Naive thymus-derived CD4-positive, alpha-beta T cell (primary cell): Measurements from ENCODE around the gene PPFIA1. TPM values are rescaled to one million over a fixed set of nuclear protein-coding genes. Genes with fewer than 3 reads are reported as not detected.

Experiments used
- ATAC-seq: fragments of 150-1000 bp; cut with Tn5 transposase; 2 replicates; pipeline ENCODE4 v1.10.0; 2021; ENCODE audit warnings: mild to moderate bottlenecking, moderate library complexity
- CTCF ChIA-PET: fragments of 350-600 bp; sonication (Branson Sonifier 250); formaldehyde crosslinking; loops from one replicate; lab custom pipeline; 2021; ENCODE audit warnings: antibody characterized with exemption; lab: Charles Lee
- POLR2A ChIA-PET: fragments of 350-600 bp; sonication (Branson Sonifier 250); formaldehyde crosslinking; loops from one replicate; lab custom pipeline; 2021; ENCODE audit warnings: antibody characterized with exemption, inconsistent platforms; lab: Charles Lee
- DNase-seq, 9 donors: peaks; one replicate each; pipeline versions ENCODE4 v3.0.0 to v3.0.0-alpha.2; 2020 to 2022; ENCODE audit warnings: mixed read lengths in 1 of 9
- H3K27ac ChIP-seq: one replicate; pipeline ENCODE4 v1.7.0; 2013; ENCODE audit warnings: mild to moderate bottlenecking, low read depth, low read length, moderate library complexity
- H3K27me3 ChIP-seq, 2 donors: one replicate each; pipeline ENCODE4 v1.7.0; 2013; ENCODE audit warnings: low read length in 2 of 2, mild to moderate bottlenecking in 2 of 2, moderate library complexity in 2 of 2; ENCODE audit not compliant: control insufficient read depth in 2 of 2, insufficient read depth in 2 of 2
- H3K36me3 ChIP-seq, 3 experiments: 1 replicate in 2 of 3; 2 replicates in 1 of 3; pipeline ENCODE4 v1.7.0; 2013; ENCODE audit warnings: low read length in 3 of 3, mild to moderate bottlenecking in 3 of 3, moderate library complexity in 1 of 3; ENCODE audit not compliant: insufficient read depth in 3 of 3, control insufficient read depth in 2 of 3
- H3K4me1 ChIP-seq, 2 donors: one replicate each; pipeline ENCODE4 v1.7.0; 2013; ENCODE audit warnings: low read length in 2 of 2, mild to moderate bottlenecking in 2 of 2, moderate library complexity in 1 of 2; ENCODE audit not compliant: control insufficient read depth in 2 of 2, insufficient read depth in 2 of 2
- H3K4me3 ChIP-seq: 2 replicates; pipeline ENCODE4 v1.7.0; 2013; ENCODE audit warnings: mild to moderate bottlenecking, low read length
- H3K9me3 ChIP-seq, 3 experiments: 1 replicate in 2 of 3; 2 replicates in 1 of 3; pipeline ENCODE4 v1.7.0; 2013; ENCODE audit warnings: low read length in 3 of 3; ENCODE audit not compliant: control insufficient read depth in 2 of 3
- H3K27ac Mint-ChIP-seq, 9 donors: one replicate each; pipeline ENCODE4 v1.8.0; 2020 to 2022; ENCODE audit warnings: mixed read lengths in 9 of 9, mild to moderate bottlenecking in 8 of 9, moderate library complexity in 5 of 9, inconsistent platforms in 2 of 9
- H3K27me3 Mint-ChIP-seq, 5 donors: one replicate each; pipeline ENCODE4 v1.8.0; 2021 to 2022; ENCODE audit warnings: mixed read lengths in 5 of 5, mild to moderate bottlenecking in 1 of 5
- H3K36me3 Mint-ChIP-seq, 5 donors: one replicate each; pipeline ENCODE4 v1.8.0; 2020 to 2022; ENCODE audit warnings: mixed read lengths in 5 of 5, mild to moderate bottlenecking in 3 of 5, inconsistent platforms in 1 of 5
- H3K4me1 Mint-ChIP-seq, 7 donors: one replicate each; pipeline ENCODE4 v1.8.0; 2020 to 2022; ENCODE audit warnings: mixed read lengths in 7 of 7, mild to moderate bottlenecking in 3 of 7, inconsistent platforms in 1 of 7
- H3K4me3 Mint-ChIP-seq, 10 donors: one replicate each; pipeline ENCODE4 v1.8.0; 2020 to 2022; ENCODE audit warnings: mild to moderate bottlenecking in 10 of 10, mixed read lengths in 10 of 10, moderate library complexity in 6 of 10, inconsistent platforms in 2 of 10
- H3K9me3 Mint-ChIP-seq, 11 donors: one replicate each; pipeline ENCODE4 v1.8.0; 2020 to 2022; ENCODE audit warnings: mixed read lengths in 11 of 11, mild to moderate bottlenecking in 4 of 11, inconsistent platforms in 1 of 11, moderate library complexity in 1 of 11
- intact Hi-C, 2 donors: fragments of 100-400 bp; cut with micrococcal nuclease; formaldehyde crosslinking; loops; one replicate each; pipeline ENCODE4 v1.15.1; 2023
- polyA plus RNA-seq, 2 donors: library from polyadenylated mRNA; unstranded; fragments of 300-500 nt; fragmentation: Illumina TruSeq; gene quantifications; one replicate each; pipeline ENCODE4 v1.2.3, GENCODE V29; 2021
- total RNA-seq, 6 experiments: library from RNA in 5 of 6; stranded (reverse) in 5 of 6; gene quantifications; 1 replicate in 5 of 6; 2 replicates in 1 of 6; pipeline ENCODE4 v1.2.3 and lab custom pipeline; 2021 to 2026

Gene PPFIA1
- total and polyA plus RNA-seq, 7 experiments from 2014 or later, result 14.3 to 71.0 (median 46.0) TPM

DNA sequence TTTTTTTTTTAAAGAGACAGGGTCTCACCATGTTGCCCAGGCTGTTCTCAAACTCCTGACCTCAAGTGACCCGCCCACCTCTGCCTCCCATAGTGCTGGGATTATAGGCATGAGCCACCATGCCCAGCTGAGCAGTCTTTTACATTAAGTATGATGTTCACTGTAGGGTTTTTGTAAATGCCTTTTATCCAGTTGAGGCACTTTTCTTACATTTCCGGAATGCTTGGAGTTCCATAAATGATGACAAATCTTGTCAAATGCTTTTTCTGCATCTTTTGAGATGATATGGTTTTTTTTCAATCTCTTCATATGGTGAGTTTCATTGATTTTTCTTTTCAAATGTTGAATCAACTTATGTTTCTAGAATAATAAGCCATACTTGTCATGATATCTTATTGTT lies 98.5 kb downstream of the PPFIA1 start:
- ATAC-seq, result no peak
- Histone ChIP-seq H3K27ac (no peak overlapping the region), H3K9me3 (no peaks in the 10 kb centered on the region), H3K4me3 (no peak overlapping the region), H3K27me3 (no peaks in the 10 kb centered on the region), H3K36me3 (peaks cover 7 to 26% (median 11%) of the 10 kb centered on the region in 3 experiments), H3K4me1 (peaks cover 7 to 23% of the 10 kb centered on the region in 2 donors)
- peaks cover 19 to 32% (median 26%) of the 10 kb centered on the region in 7 donors for H3K4me1 Mint-ChIP-seq
- peaks cover 0 to 4% (median 0%) of the 10 kb centered on the region in 11 donors for H3K9me3 Mint-ChIP-seq
- H3K27me3 Mint-ChIP-seq, result peaks cover 0 to 4% (median 0%) of the 10 kb centered on the region in 5 donors
- no peak for DNase-seq
- H3K36me3 Mint-ChIP-seq, result peaks cover under 1 to 39% (median 32%) of the 10 kb centered on the region in 5 donors
- H3K4me3 Mint-ChIP-seq, result no peak overlapping the region
- ChIA-PET CTCF (interaction anchor here (0.7 to 0.8 kb wide), 2 partner anchors 1312 to 1516 kb away, joined by 4 to 6 read pairs; no protein-coding TSS in a partner anchor), POLR2A (no interaction called here)
- H3K27ac Mint-ChIP-seq, result no peak overlapping the region
- intact Hi-C loops, result no loop called here

DNA sequence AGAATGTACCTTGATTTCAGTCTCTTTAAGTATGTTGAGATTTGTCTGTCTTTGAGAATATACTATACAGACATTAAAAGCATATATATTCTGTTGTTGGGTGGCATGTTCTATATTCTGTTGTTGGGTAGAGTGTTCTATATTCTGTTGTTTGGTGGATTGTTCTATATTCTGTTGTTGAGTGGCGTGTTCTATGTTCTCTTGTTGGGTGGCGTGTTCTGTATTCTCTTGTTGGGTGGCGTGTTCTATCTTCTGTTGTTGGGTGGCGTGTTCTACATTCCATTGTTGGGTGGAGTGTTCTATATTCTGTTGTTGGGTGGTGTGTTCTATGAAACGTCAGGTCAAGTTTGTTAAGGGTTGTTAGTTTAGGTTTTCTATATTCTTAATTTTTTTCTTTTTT lies 100.8 kb downstream of the PPFIA1 start:
- peaks cover 3 to 31% (median 25%) of the 10 kb centered on the region in 5 donors for H3K36me3 Mint-ChIP-seq

GRCh38 chr11:70372076-70372475 lies 101.6 kb downstream of the PPFIA1 start:
- peaks cover 0 to 4% (median 0%) of the 10 kb centered on the region in 11 donors for H3K9me3 Mint-ChIP-seq

More for the DNA sequence above, 100.8 kb downstream of the PPFIA1 start:
- ATAC-seq (no peak), DNase-seq (no peak)
- peaks cover 7 to 48% (median 12%) of the 10 kb centered on the region in 3 experiments for H3K36me3 ChIP-seq
- no peaks in the 10 kb centered on the region for H3K27me3 ChIP-seq
- no peaks in the 10 kb centered on the region for H3K27me3 Mint-ChIP-seq
- H3K4me3 ChIP-seq, result no peak overlapping the region
- H3K4me1 Mint-ChIP-seq, result peaks cover 3 to 11% (median 7%) of the 10 kb centered on the region in 7 donors
- H3K4me1 ChIP-seq, result peaks cover 0 to under 1% of the 10 kb centered on the region in 2 donors
- ChIA-PET POLR2A (no interaction called here), CTCF (no interaction called here)
- H3K4me3 Mint-ChIP-seq, result no peak overlapping the region
- no peak overlapping the region for H3K27ac Mint-ChIP-seq
- no peaks in the 10 kb centered on the region for H3K9me3 ChIP-seq
- peaks cover 0 to 4% (median 0%) of the 10 kb centered on the region in 11 donors for H3K9me3 Mint-ChIP-seq
- no peak overlapping the region for H3K27ac ChIP-seq
- intact Hi-C loops, result no loop called here

GRCh38 chr11:70376621-70377020 lies 106.1 kb downstream of the PPFIA1 start:
- Histone ChIP-seq H3K27ac (no peak overlapping the region), H3K9me3 (no peaks in the 10 kb centered on the region), H3K4me3 (no peak overlapping the region), H3K27me3 (no peaks in the 10 kb centered on the region), H3K4me1 (no peaks in the 10 kb centered on the region), H3K36me3 (peaks cover 7 to 88% (median 22%) of the 10 kb centered on the region in 3 experiments)
- Mint-ChIP-seq H3K27ac (no peak overlapping the region), H3K27me3 (no peaks in the 10 kb centered on the region), H3K36me3 (peaks cover 3 to 43% (median 23%) of the 10 kb centered on the region in 5 donors), H3K9me3 (no peaks in the 10 kb centered on the region), H3K4me1 (no peaks in the 10 kb centered on the region), H3K4me3 (no peak overlapping the region)
- ChIA-PET POLR2A (no interaction called here), CTCF (no interaction called here)
- intact Hi-C loops, result no loop called here
- ATAC-seq (no peak), DNase-seq (no peak)

More at GRCh38 chr11:70372076-70372475, 101.6 kb downstream of the PPFIA1 start:
- H3K4me3 ChIP-seq, result no peak overlapping the region
- H3K4me1 Mint-ChIP-seq, result peaks cover 3 to 7% (median 6%) of the 10 kb centered on the region in 7 donors
- CTCF ChIA-PET, result no interaction called here
- no peaks in the 10 kb centered on the region for H3K27me3 Mint-ChIP-seq
- no peak overlapping the region for H3K27ac ChIP-seq
- peaks cover 3 to 34% (median 24%) of the 10 kb centered on the region in 5 donors for H3K36me3 Mint-ChIP-seq
- H3K27me3 ChIP-seq, result no peaks in the 10 kb centered on the region
- intact Hi-C loops, result no loop called here
- no peak overlapping the region for H3K27ac Mint-ChIP-seq
- DNase-seq (no peak), ATAC-seq (no peak)
- POLR2A ChIA-PET, result no interaction called here
- H3K36me3 ChIP-seq, result peaks cover 7 to 55% (median 20%) of the 10 kb centered on the region in 3 experiments
- H3K9me3 ChIP-seq, result no peaks in the 10 kb centered on the region
- no peak overlapping the region for H3K4me3 Mint-ChIP-seq
- H3K4me1 ChIP-seq, result no peaks in the 10 kb centered on the region

DNA sequence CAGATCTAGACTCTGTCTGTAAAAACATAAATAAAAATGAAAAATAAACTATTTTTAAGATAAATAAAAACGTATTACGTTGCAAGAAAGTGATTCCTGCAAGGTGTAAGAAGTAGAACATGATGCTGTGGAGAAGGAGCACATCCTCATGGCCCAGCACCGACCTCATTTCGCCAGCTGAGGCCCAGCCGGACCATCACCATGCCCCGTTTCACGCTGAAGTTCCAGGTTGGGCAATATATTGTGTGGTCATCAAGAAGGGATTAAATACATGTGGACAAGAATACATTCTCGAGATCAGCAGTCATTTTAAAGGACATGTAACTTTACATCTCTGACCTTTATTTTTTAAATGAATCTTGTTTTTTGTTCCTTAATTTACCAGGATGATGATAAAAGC lies 107.2 kb downstream of the PPFIA1 start:
- intact Hi-C loops, result no loop called here
- Histone ChIP-seq H3K9me3 (no peaks in the 10 kb centered on the region), H3K36me3 (peaks cover 2 to 91% (median 20%) of the 10 kb centered on the region in 3 experiments), H3K27me3 (no peaks in the 10 kb centered on the region), H3K27ac (no peak overlapping the region), H3K4me1 (no peaks in the 10 kb centered on the region), H3K4me3 (no peak overlapping the region)
- no peak for ATAC-seq
- CTCF ChIA-PET, result no interaction called here
- no peaks in the 10 kb centered on the region for H3K9me3 Mint-ChIP-seq
- peaks cover 3 to 47% (median 22%) of the 10 kb centered on the region in 5 donors for H3K36me3 Mint-ChIP-seq
- no peak overlapping the region for H3K4me3 Mint-ChIP-seq
- POLR2A ChIA-PET, result no interaction called here
- no peak overlapping the region for H3K27ac Mint-ChIP-seq
- H3K4me1 Mint-ChIP-seq, result no peaks in the 10 kb centered on the region
- no peaks in the 10 kb centered on the region for H3K27me3 Mint-ChIP-seq
- DNase-seq, result no peak

DNA sequence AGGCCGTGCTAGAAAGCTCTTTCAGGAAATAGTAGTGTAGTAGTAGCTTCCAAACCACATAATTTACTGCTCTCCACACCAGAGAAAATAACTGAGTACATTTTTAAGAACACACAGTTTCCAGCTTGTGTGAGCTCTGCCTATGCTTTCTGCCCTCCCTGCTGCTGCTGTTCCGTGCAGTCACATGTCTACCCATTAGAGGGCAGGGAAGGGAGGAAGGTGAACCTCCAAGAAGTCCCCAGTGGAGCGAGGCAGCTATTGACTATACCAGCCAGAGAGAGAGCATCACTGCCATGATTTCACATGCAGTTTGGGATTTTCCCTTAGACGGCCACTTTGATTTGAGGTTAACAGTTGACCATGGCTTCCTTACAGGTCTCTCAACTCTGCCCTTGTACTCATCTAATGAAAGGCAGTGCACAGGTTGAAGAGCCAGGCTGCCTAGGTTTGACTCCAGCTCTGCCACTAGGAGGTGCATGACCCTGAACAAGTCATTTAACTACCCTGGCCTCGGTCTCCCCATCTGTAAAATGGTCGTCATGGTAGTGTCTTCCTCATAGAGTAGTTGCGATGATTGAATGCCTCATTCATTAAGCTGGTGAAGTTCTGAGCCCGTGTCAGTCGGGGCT lies 108.1 kb downstream of the PPFIA1 start:
- ATAC-seq (no peak), DNase-seq (no peak)
- H3K4me3 ChIP-seq, result no peak overlapping the region
- no peaks in the 10 kb centered on the region for H3K9me3 ChIP-seq
- CTCF ChIA-PET, result no interaction called here
- Mint-ChIP-seq H3K9me3 (no peaks in the 10 kb centered on the region), H3K36me3 (peaks cover 3 to 42% (median 19%) of the 10 kb centered on the region in 5 donors), H3K27ac (peak overlapping the region in 1 of 9 donors; percentile 38), H3K4me1 (no peaks in the 10 kb centered on the region), H3K27me3 (no peaks in the 10 kb centered on the region), H3K4me3 (no peak overlapping the region)
- H3K4me1 ChIP-seq, result no peaks in the 10 kb centered on the region
- POLR2A ChIA-PET, result no interaction called here
- H3K27me3 ChIP-seq, result no peaks in the 10 kb centered on the region
- peaks cover 0 to 86% (median 13%) of the 10 kb centered on the region in 3 experiments for H3K36me3 ChIP-seq
- H3K27ac ChIP-seq, result no peak overlapping the region
- intact Hi-C loops, result no loop called here

- Histone ChIP-seq H3K27me3 (no peaks in the 10 kb centered on the region), H3K4me1 (no peaks in the 10 kb centered on the region), H3K9me3 (no peaks in the 10 kb centered on the region), H3K4me3 (no peak overlapping the region), H3K27ac (no peak overlapping the region), H3K36me3 (peaks cover 0 to 71% (median 9%) of the 10 kb centered on the region in 3 experiments)
- ATAC-seq, result no peak
- peaks cover 9 to 53% (median 22%) of the 10 kb centered on the region in 5 donors for H3K36me3 Mint-ChIP-seq
- no peaks in the 10 kb centered on the region for H3K9me3 Mint-ChIP-seq
- ChIA-PET POLR2A (no interaction called here), CTCF (no interaction called here)
- intact Hi-C loops, result no loop called here
- DNase-seq, result no peak
- no peaks in the 10 kb centered on the region for H3K27me3 Mint-ChIP-seq
- no peaks in the 10 kb centered on the region for H3K4me1 Mint-ChIP-seq
- no peak overlapping the region for H3K27ac Mint-ChIP-seq
- H3K4me3 Mint-ChIP-seq, result no peak overlapping the region
These were observed 110.9 kb downstream of the PPFIA1 start for GRCh38 chr11:70381350-70381749.
